Measurements from ENCODE around the gene ACTL6B.

DNA sequence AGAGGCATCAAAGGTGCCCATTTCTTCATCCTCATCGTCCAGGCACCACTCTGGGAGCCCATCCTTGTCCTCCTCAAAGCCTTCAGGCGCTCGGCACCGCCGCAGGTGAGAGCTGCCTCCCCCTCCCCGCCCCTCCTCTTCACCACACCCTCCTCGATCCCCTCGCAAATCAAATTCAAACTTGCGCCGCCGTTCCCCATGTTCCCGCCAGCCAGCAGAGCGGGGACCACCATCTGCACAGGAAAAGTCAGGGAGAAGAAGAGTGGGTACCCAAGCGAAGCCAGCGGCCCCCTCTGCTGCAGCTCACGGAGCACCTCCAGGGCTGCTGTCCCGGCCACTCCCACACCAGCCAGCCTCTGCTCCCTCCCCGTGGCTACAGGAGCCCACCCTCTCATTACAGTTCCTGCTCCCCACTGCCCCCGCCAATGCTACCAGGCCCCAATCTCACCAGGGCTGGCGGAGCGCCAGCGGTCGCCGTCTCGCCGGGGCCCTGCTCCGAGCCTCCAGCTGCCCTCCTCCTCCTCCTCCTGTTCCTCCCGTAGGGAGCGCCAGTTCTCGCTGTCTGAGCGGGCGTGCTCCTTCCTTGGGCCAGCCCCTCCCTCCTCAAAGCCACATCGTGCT is 30.1 kb upstream of the ACTL6B start:
- TF ChIP-seq SUZ12 (IDR thresholded peaks at IDR 0.05; ENCODE audit: extremely low read depth, insufficient read depth, insufficient read length) (no peak), YY1 (IDR thresholded peaks at IDR 0.05; ENCODE audit: insufficient read depth, insufficient read length) (no peak), ZNF274 (IDR thresholded peaks at IDR 0.05; ENCODE audit: low read depth, low read length) (no peak)
